Measurements from ENCODE around the gene CABP7.

DNA sequence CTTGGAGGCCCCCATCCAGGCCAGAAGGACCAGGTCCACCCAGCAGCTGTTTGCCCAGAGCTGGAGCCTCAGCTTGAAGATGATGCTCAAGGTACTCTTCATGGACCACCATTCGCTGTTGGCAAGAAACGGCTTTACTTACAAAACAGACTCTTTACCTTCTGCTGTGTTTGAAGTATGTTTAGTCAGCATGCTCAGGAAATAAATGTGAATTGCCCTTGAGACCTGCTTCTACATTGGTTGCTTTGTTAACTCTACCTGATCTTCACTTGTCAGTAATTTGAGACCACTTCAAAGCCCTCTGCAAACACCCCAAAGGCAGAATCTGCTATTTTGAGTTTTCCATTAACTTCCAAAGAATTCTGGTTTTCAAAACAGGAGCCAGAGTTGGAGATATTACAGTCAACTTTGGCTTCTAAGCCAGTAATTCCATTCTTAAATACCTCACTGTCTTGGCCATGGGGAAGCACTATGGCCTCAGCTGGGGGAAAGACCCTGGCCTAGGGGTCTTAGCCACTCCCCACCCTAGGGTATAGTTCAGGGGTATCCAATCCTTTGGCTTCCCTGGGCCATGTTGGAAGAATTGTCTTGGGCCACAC lies 50.0 kb downstream of the CABP7 start:
- TF ChIP-seq, protein P1, sequence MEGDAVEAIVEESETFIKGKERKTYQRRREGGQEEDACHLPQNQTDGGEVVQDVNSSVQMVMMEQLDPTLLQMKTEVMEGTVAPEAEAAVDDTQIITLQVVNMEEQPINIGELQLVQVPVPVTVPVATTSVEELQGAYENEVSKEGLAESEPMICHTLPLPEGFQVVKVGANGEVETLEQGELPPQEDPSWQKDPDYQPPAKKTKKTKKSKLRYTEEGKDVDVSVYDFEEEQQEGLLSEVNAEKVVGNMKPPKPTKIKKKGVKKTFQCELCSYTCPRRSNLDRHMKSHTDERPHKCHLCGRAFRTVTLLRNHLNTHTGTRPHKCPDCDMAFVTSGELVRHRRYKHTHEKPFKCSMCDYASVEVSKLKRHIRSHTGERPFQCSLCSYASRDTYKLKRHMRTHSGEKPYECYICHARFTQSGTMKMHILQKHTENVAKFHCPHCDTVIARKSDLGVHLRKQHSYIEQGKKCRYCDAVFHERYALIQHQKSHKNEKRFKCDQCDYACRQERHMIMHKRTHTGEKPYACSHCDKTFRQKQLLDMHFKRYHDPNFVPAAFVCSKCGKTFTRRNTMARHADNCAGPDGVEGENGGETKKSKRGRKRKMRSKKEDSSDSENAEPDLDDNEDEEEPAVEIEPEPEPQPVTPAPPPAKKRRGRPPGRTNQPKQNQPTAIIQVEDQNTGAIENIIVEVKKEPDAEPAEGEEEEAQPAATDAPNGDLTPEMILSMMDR (IDR thresholded peaks at IDR 0.05): no peak
- no peak for TF ChIP-seq EP300 (IDR thresholded peaks at IDR 0.05)
- TF ChIP-seq POLR2A (IDR thresholded peaks at IDR 0.05): no peak

Measured in suprapubic skin (tissue), 3 donors.